HCT116 (cell line): ENCODE results near the gene ENTPD6. TPM values are rescaled to one million over a fixed set of nuclear protein-coding genes. Genes with fewer than 3 reads are reported as not detected.

Experiments used
- ATAC-seq: fragments of 200-7000 bp; cut with Tn5 transposase; 2 replicates; pipeline ENCODE4 v1.9.1; 2020; ENCODE audit warnings: mild to moderate bottlenecking, moderate library complexity
- BruUV-seq: library from RNA; stranded (reverse); fragments of 400-500 nt; replicated peaks from 2 replicates; lab custom pipeline; 2021; lab: Mats Ljungman, UMichigan
- CTCF ChIA-PET: fragments of 300-600 bp; sonication (Branson Sonifier 250); formaldehyde crosslinking; loops from one replicate; lab custom pipeline; 2021; ENCODE audit warnings: antibody characterized with exemption; lab: Charles Lee
- POLR2A ChIA-PET: fragments of 300-600, 350-600 bp; sonication (Branson Sonifier 250); formaldehyde crosslinking; loops from one replicate; lab custom pipeline; 2021; ENCODE audit warnings: antibody characterized with exemption; lab: Charles Lee
- RAD21 ChIA-PET, 2 experiments: fragments of 300-600 bp; sonication (Branson Sonifier 250); formaldehyde crosslinking; loops; one replicate each; lab custom pipeline; 2023; ENCODE audit warnings: low total read pairs in 2 of 2; ENCODE audit not compliant: uncharacterized antibody in 2 of 2, unreplicated experiment in 2 of 2, low non-redundant PET in 1 of 2; lab: Charles Lee
- DNase-seq: peaks from one replicate; pipeline ENCODE4 v3.0.0-alpha.2; 2010; ENCODE audit warnings: low read depth, low spot score
- H2AFZ ChIP-seq: fragments of 200-600 bp; shearing (Covaris generic), sonication (generic); 2 replicates; pipeline ENCODE4 v1.6.1; 2017; ENCODE audit warnings: low read depth, mixed run types, mixed read lengths, antibody characterized with exemption, low read length; ENCODE audit not compliant: poor library complexity, severe bottlenecking
- H3K27ac ChIP-seq: 2 replicates; pipeline ENCODE4 v1.5.1; 2012; ENCODE audit warnings: low read depth, low read length
- H3K27me3 ChIP-seq: fragments of 200-600 bp; sonication (generic); 2 replicates; pipeline ENCODE4 v1.6.1; 2016; ENCODE audit warnings: mixed run types, low read length, mixed read lengths; ENCODE audit not compliant: insufficient read depth
- H3K36me3 ChIP-seq, 2 experiments: fragments of 200-500 bp in 1 of 2; fragments of 200-600 bp in 1 of 2; sonication (Bioruptor generic) in 1 of 2; sonication (generic) in 1 of 2; 2 replicates each; pipeline versions ENCODE4 v1.5.1 to v1.6.1; 2014 to 2016; ENCODE audit warnings: low read length in 2 of 2, inconsistent platforms in 1 of 2, mixed read lengths in 1 of 2, mixed run types in 1 of 2; ENCODE audit not compliant: insufficient read depth in 2 of 2, control insufficient read depth in 1 of 2
- H3K4me1 ChIP-seq, 2 experiments: fragments of 200-600 bp in 1 of 2; sonication (generic) in 1 of 2; 2 replicates each; pipeline versions ENCODE4 v1.5.1 to v1.6.1; 2012 to 2017; ENCODE audit warnings: low read length in 2 of 2, inconsistent platforms in 1 of 2, mild to moderate bottlenecking in 1 of 2, mixed read lengths in 1 of 2, mixed run types in 1 of 2, moderate library complexity in 1 of 2; ENCODE audit not compliant: insufficient read depth in 2 of 2, control insufficient read depth in 1 of 2
- H3K4me2 ChIP-seq: fragments of 200-600 bp; sonication (generic); 2 replicates; pipeline ENCODE4 v1.6.1; 2017; ENCODE audit warnings: mixed run types, low read length, mixed read lengths
- H3K4me3 ChIP-seq, 2 experiments: fragments of 200-600 bp in 1 of 2; sonication (generic) in 1 of 2; replicated peaks in 1 of 2; 2 replicates each; pipeline ENCODE4 v1.5.1; 2011 to 2016; ENCODE audit warnings: low read length in 2 of 2, control low read depth in 1 of 2, low read depth in 1 of 2, mild to moderate bottlenecking in 1 of 2, mixed read lengths in 1 of 2, mixed run types in 1 of 2
- H3K79me2 ChIP-seq: fragments of 200-600 bp; sonication (generic); 2 replicates; pipeline ENCODE4 v1.6.1; 2017; ENCODE audit warnings: mild to moderate bottlenecking, mixed run types, low read length, moderate library complexity, mixed read lengths; ENCODE audit not compliant: insufficient read depth
- H3K9ac ChIP-seq: fragments of 200-600 bp; sonication (generic); 2 replicates; pipeline ENCODE4 v1.6.1; 2016; ENCODE audit warnings: low read length, mixed read lengths
- H3K9me2 ChIP-seq: fragments of 200-600 bp; sonication (generic), shearing (Covaris generic); 2 replicates; pipeline ENCODE4 v1.6.1; 2017; ENCODE audit warnings: mixed run types, mild to moderate bottlenecking, moderate library complexity; ENCODE audit not compliant: insufficient read depth
- H3K9me3 ChIP-seq, 2 experiments: fragments of 200-500 bp in 1 of 2; fragments of 200-600 bp in 1 of 2; sonication (Bioruptor generic) in 1 of 2; sonication (generic) in 1 of 2; 2 replicates each; pipeline ENCODE4 v1.6.1; 2014 to 2017; ENCODE audit warnings: low read length in 2 of 2, mixed read lengths in 2 of 2, inconsistent platforms in 1 of 2, low read depth in 1 of 2, mild to moderate bottlenecking in 1 of 2, mixed run types in 1 of 2, moderate library complexity in 1 of 2; ENCODE audit not compliant: control insufficient read depth in 1 of 2, insufficient read depth in 1 of 2
- H4K20me1 ChIP-seq: fragments of 200-600 bp; sonication (generic), shearing (Covaris generic); 2 replicates; pipeline ENCODE4 v1.6.1; 2017; ENCODE audit warnings: mixed run types, mild to moderate bottlenecking, moderate library complexity; ENCODE audit not compliant: insufficient read depth
- CTCF ChIP-seq, 3 experiments: fragments of 200-600 bp in 1 of 3; sonication (generic) in 1 of 3; IDR thresholded peaks in 2 of 3; conservative IDR thresholded peaks in 1 of 3; 2 replicates each; pipeline ENCODE4 v1.5.1; 2012 to 2017; ENCODE audit warnings: low read depth in 2 of 3, low read length in 2 of 3, antibody characterized with exemption in 1 of 3, borderline replicate concordance in 1 of 3, control low read depth in 1 of 3, mild to moderate bottlenecking in 1 of 3, mixed read lengths in 1 of 3, mixed run types in 1 of 3, moderate library complexity in 1 of 3; ENCODE audit not compliant: insufficient read depth in 1 of 3
- ELF1 ChIP-seq: IDR thresholded peaks from 2 replicates; pipeline ENCODE4 v1.6.1; 2012; ENCODE audit warnings: low read depth, borderline replicate concordance
- EZH2 ChIP-seq: fragments of 200-600 bp; sonication (generic); IDR thresholded peaks from 2 replicates; pipeline ENCODE4 v1.6.1; 2017; ENCODE audit warnings: antibody characterized with exemption, mixed run types
- EZH2phosphoT487 ChIP-seq: fragments of 200-600 bp; IDR thresholded peaks from 2 replicates; pipeline ENCODE4 v1.6.1; 2018; ENCODE audit warnings: antibody characterized with exemption, borderline replicate concordance
- JUND ChIP-seq: IDR thresholded peaks from 2 replicates; pipeline ENCODE4 v1.6.1; 2012
- MAX ChIP-seq: IDR thresholded peaks from 2 replicates; pipeline ENCODE4 v1.6.1; 2012
- POLR2AphosphoS5 ChIP-seq: IDR thresholded peaks from 2 replicates; pipeline ENCODE4 v1.6.1; 2011; ENCODE audit warnings: mild to moderate bottlenecking, low read depth, low read length, moderate library complexity
- RAD21 ChIP-seq: IDR thresholded peaks from 2 replicates; pipeline ENCODE4 v1.6.1; 2012; ENCODE audit warnings: low read depth, mild to moderate bottlenecking
- SIN3A ChIP-seq: IDR thresholded peaks from 2 replicates; pipeline ENCODE4 v1.6.1; 2012; ENCODE audit warnings: low read depth
- SP1 ChIP-seq: IDR thresholded peaks from 2 replicates; pipeline ENCODE4 v1.6.1; 2012; ENCODE audit warnings: low read depth
- TCF7L2 ChIP-seq: IDR thresholded peaks from 2 replicates; pipeline ENCODE4 v1.7.0; 2011; ENCODE audit warnings: borderline replicate concordance, inconsistent platforms; ENCODE audit not compliant: insufficient read depth, insufficient read length; ENCODE audit errors: extremely low read depth
- YY1 ChIP-seq: IDR thresholded peaks from 2 replicates; pipeline ENCODE4 v1.6.1; 2011; ENCODE audit warnings: low read length, low read depth, moderate library complexity, mild to moderate bottlenecking; ENCODE audit not compliant: insufficient replicate concordance; ENCODE audit errors: extremely low read depth
- ZBTB33 ChIP-seq: IDR thresholded peaks from 2 replicates; pipeline ENCODE4 v1.6.1; 2011; ENCODE audit warnings: mild to moderate bottlenecking, low read length, moderate library complexity; ENCODE audit not compliant: insufficient replicate concordance; ENCODE audit errors: extremely low read depth
- ZNF274 ChIP-seq: fragments of 200-500 bp; sonication (Bioruptor generic); IDR thresholded peaks from 2 replicates; pipeline ENCODE4 v1.6.1; 2014; ENCODE audit warnings: mild to moderate bottlenecking, low read depth, low read length, inconsistent platforms
- intact Hi-C: fragments of 100-400 bp; cut with micrococcal nuclease; formaldehyde crosslinking; loops from 2 replicates; pipeline ENCODE4 v1.10.0; 2022
- total RNA-seq: library from RNA; stranded (reverse); gene quantifications from one replicate; pipeline ENCODE4 v1.2.1, GENCODE V29; 2021; ENCODE audit not compliant: unreplicated experiment

The ENTPD6 gene
- total RNA-seq, 1 experiment from 2014 or later = 89.2 TPM

- DNase-seq = no peak
- no peaks in the 10 kb centered on the region for H3K9me3 ChIP-seq
- H3K4me1 ChIP-seq = peaks cover 0 to 3% of the 10 kb centered on the region in 2 experiments; a peak in 1 of 4 replicates
- H3K9me2 ChIP-seq = no peaks in the 10 kb centered on the region
- H3K4me3 ChIP-seq = no peak overlapping the region
- RAD21 ChIA-PET = no interaction called here
- no peak for ATAC-seq
- peaks cover 5 to 7% of the 10 kb centered on the region in 2 experiments; a peak in 3 of 4 replicates for H3K36me3 ChIP-seq
- H3K9ac ChIP-seq = no peak overlapping the region
- no peak overlapping the region for H3K27ac ChIP-seq
- no TSS peak for BruUV-seq
- intact Hi-C loops = no loop called here
- H3K27me3 ChIP-seq = no peaks in the 10 kb centered on the region
- no peak overlapping the region for H2AFZ ChIP-seq
- CTCF ChIA-PET = no interaction called here
- no peaks in the 10 kb centered on the region for H4K20me1 ChIP-seq
- TF ChIP-seq SP1 (no peak), SIN3A (no peak), ELF1 (no peak), RAD21 (no peak), POLR2AphosphoS5 (no peak), YY1 (no peak), JUND (no peak), EZH2 (no peak)
- POLR2A ChIA-PET = no interaction called here
- H3K4me2 ChIP-seq = no peak overlapping the region
- H3K79me2 ChIP-seq = peaks cover 54% of the 10 kb centered on the region
Observed at GRCh38 chr20:25206548-25206947, 11.0 kb downstream of the ENTPD6 start.

GRCh38 chr20:25207149-25207959, 11.8 kb downstream of the ENTPD6 start:
- DNase-seq (no peak), ATAC-seq (no peak)
- Histone ChIP-seq H3K9me3 (no peaks in the 10 kb centered on the region), H3K79me2 (peaks cover 47% of the 10 kb centered on the region), H3K9me2 (no peaks in the 10 kb centered on the region), H3K27ac (no peak overlapping the region), H4K20me1 (no peaks in the 10 kb centered on the region), H3K9ac (no peak overlapping the region), H2AFZ (no peak overlapping the region), H3K27me3 (no peaks in the 10 kb centered on the region), H3K4me1 (peaks cover 0 to 3% of the 10 kb centered on the region in 2 experiments; a peak in 1 of 4 replicates), H3K36me3 (peaks cover 5 to 7% of the 10 kb centered on the region in 2 experiments; a peak in 3 of 4 replicates), H3K4me2 (no peak overlapping the region), H3K4me3 (no peak overlapping the region)
- POLR2A ChIA-PET = no interaction called here
- intact Hi-C loops = no loop called here
- no TSS peak for BruUV-seq
- RAD21 ChIA-PET = no interaction called here
- CTCF ChIA-PET = no interaction called here
- TF ChIP-seq EZH2phosphoT487 (no peak), RAD21 (no peak), SP1 (no peak), ZBTB33 (no peak), TCF7L2 (no peak), EZH2 (no peak), CTCF (IDR thresholded peaks at IDR 0.05 in 2 of 3, conservative IDR thresholded peaks at IDR 0.05 in 1 of 3; ENCODE audit: borderline replicate concordance in 1 of 3, insufficient read depth in 1 of 3, low read depth in 2 of 3, low read length in 2 of 3) (no peak), POLR2AphosphoS5 (no peak), MAX (no peak), YY1 (no peak), ZNF274 (no peak)
